Mucosa of descending colon (tissue), 3 donors: Measurements from ENCODE around the gene TBXA2R. TPM values are rescaled to one million over a fixed set of nuclear protein-coding genes. Genes with fewer than 3 reads are reported as not detected.

Experiments used
- ATAC-seq: fragments of 200-7000 bp; cut with Tn5 transposase; one replicate; pipeline ENCODE4 v1.9.1; 2020; ENCODE audit warnings: mild to moderate bottlenecking, moderate library complexity
- DNase-seq, 3 donors: peaks; one replicate each; pipeline ENCODE4 v3.0.0-alpha.2; 2020
- H3K36me3 ChIP-seq: fragments of 200-600 bp; one replicate; pipeline ENCODE4 v1.8.0; 2021; ENCODE audit warnings: low read depth, mild to moderate bottlenecking
- H3K4me1 ChIP-seq: fragments of 200-600 bp; one replicate; pipeline ENCODE4 v1.8.0; 2021; ENCODE audit warnings: low read depth, mild to moderate bottlenecking
- H3K4me3 ChIP-seq: fragments of 200-600 bp; one replicate; pipeline ENCODE4 v1.8.0; 2021; ENCODE audit warnings: mild to moderate bottlenecking
- H3K9me3 ChIP-seq: fragments of 200-600 bp; one replicate; pipeline ENCODE4 v1.8.0; 2021; ENCODE audit warnings: mild to moderate bottlenecking
- intact Hi-C, 2 donors: fragments of 100-400 bp; cut with DNase I in 1 of 2; cut with micrococcal nuclease in 1 of 2; formaldehyde crosslinking; loops; one replicate each; pipeline versions ENCODE4 v1.11.0 to v1.11.1; 2022; cut with DNase I, micrococcal nuclease
- total RNA-seq, 3 donors: library from RNA; stranded (reverse); fragmentation: NEBNext Ultra II Directional in 2 of 3; extraction: Animal tissue kit (Norgen Biotek cat#: 25700) in 2 of 3; gene quantifications; one replicate each; pipeline versions ENCODE4 v1.2.1 to v1.2.4, GENCODE V29; 2021 to 2023
- TF ChIP-seq, protein P1 (sequence below): fragments of 200-600 bp; IDR thresholded peaks from one replicate; pipeline ENCODE4 v1.8.0; 2022; ENCODE audit warnings: antibody characterized with exemption, mild to moderate bottlenecking
- donor health status: DM: no; HTN: no; CAD: no; lungs with moderate emphysema.
- donor health status: DM: no; HTN: no; CAD: no.
- donor health status: DM: no; HTN: yes; CAD: no.

TBXA2R gene
- total RNA-seq, 3 donors from 2014 or later, result 0.72 to 2.3 (median 1.1) TPM

DNA sequence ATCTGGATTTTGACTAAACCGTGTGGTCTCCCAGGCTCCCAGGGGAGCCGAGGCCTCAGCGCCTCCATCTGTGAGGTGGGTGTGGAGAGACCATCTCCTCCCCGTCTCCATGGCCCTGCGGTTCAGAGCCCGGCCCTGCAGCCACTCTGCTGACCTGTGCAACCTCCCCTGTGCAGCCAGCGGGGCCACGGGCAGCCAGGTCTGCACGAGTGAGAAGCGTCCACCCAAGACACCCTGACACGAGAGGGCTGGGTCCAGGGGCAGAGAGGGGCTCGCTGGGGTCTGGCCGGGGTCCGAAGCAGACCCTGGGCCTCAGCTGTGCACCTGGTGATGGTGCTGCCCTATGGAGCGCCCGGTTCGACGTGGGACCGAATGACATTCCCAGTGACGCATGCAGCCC lies 30.3 kb upstream of the TBXA2R start:
- no peak for ATAC-seq
- intact Hi-C loops, result no loop called here
- Histone ChIP-seq H3K9me3 (no peaks in the 10 kb centered on the region), H3K4me3 (no peak overlapping the region), H3K36me3 (no peaks in the 10 kb centered on the region), H3K4me1 (no peaks in the 10 kb centered on the region)
- DNase-seq, result no peak
- TF ChIP-seq, protein P1, sequence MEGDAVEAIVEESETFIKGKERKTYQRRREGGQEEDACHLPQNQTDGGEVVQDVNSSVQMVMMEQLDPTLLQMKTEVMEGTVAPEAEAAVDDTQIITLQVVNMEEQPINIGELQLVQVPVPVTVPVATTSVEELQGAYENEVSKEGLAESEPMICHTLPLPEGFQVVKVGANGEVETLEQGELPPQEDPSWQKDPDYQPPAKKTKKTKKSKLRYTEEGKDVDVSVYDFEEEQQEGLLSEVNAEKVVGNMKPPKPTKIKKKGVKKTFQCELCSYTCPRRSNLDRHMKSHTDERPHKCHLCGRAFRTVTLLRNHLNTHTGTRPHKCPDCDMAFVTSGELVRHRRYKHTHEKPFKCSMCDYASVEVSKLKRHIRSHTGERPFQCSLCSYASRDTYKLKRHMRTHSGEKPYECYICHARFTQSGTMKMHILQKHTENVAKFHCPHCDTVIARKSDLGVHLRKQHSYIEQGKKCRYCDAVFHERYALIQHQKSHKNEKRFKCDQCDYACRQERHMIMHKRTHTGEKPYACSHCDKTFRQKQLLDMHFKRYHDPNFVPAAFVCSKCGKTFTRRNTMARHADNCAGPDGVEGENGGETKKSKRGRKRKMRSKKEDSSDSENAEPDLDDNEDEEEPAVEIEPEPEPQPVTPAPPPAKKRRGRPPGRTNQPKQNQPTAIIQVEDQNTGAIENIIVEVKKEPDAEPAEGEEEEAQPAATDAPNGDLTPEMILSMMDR, result no peak

GRCh38 chr19:3636506-3636905 lies 29.8 kb upstream of the TBXA2R start:
- DNase-seq (no peak), ATAC-seq (no peak)
- TF ChIP-seq, protein P1, result no peak
- no peaks in the 10 kb centered on the region for H3K4me1 ChIP-seq
- H3K4me3 ChIP-seq, result no peak overlapping the region
- intact Hi-C loops, result no loop called here
- H3K36me3 ChIP-seq, result no peaks in the 10 kb centered on the region
- no peaks in the 10 kb centered on the region for H3K9me3 ChIP-seq

DNA sequence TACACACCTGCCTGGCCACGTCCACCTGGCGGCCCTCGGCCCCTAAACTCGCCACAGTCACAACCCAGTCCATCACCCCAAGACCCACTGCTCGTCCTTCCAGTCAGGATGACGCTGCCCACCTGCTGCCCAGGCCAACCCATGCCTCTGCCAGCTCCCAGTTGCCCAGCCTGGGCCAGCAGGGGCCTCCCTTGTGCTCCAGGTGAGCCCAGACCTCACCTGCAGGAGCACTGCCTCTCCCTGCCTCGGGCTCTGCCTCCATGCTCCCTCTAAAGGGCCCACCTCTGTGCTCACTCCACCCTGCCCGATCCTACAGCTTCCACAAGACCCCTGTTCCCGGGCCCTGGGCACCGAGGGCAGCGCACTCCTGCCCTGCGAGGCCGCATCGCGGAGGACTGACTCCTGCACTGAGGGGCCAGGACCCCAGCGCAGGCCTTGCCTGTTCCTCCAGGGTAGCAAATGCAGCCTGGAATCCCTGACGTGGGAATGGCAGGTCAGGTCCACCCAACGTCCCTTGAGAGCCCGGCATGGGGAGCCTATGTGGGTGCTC lies 27.9 kb upstream of the TBXA2R start:
- Histone ChIP-seq H3K4me1 (no peaks in the 10 kb centered on the region), H3K4me3 (no peak overlapping the region), H3K36me3 (no peaks in the 10 kb centered on the region), H3K9me3 (no peaks in the 10 kb centered on the region)
- ATAC-seq (no peak), DNase-seq (no peak)
- intact Hi-C loops, result no loop called here
- TF ChIP-seq, protein P1, result no peak

DNA sequence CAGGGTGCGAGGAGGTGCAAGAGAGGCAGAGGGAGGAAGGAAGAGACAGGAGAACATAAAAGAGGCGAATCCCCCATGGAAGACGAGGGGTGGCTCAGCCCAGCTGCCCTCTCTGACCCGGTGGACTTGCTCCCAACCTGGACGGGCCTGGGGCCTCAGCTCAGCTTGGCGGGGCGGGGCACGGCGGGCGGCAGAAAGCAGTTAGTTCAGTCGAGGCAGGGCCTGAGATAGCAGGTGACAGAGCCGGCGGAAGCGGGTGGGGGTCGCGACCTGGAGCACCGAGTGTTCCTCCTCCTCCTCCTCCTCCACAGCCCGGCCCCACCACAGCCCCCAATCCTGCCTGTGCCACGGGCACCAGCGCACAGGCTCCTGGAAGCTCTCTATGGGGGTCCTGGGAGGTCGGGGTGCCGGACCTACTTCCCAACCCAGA lies 26.9 kb upstream of the TBXA2R start:
- DNase-seq (no peak), ATAC-seq (no peak)
- TF ChIP-seq, protein P1, result no peak
- intact Hi-C loops, result no loop called here
- no peaks in the 10 kb centered on the region for H3K4me1 ChIP-seq
- H3K4me3 ChIP-seq, result no peak overlapping the region
- H3K9me3 ChIP-seq, result no peaks in the 10 kb centered on the region
- no peaks in the 10 kb centered on the region for H3K36me3 ChIP-seq

- no peaks in the 10 kb centered on the region for H3K36me3 ChIP-seq
- DNase-seq (peak in 1 of 3 donors; percentile 41), ATAC-seq (no peak)
- H3K9me3 ChIP-seq, result no peaks in the 10 kb centered on the region
- no peaks in the 10 kb centered on the region for H3K4me1 ChIP-seq
- TF ChIP-seq, protein P1, result no peak
- H3K4me3 ChIP-seq, result no peak overlapping the region
- intact Hi-C loops, result no loop called here
Measured at GRCh38 chr19:3632739-3633558, 26.3 kb upstream of the TBXA2R start.
